NCI-H524 (cell line): ENCODE data around the gene MEX3A.

Experiments used
- DNase-seq, 2 experiments: peaks; one replicate each; lab custom pipeline; 2025; lab: John Stamatoyannopoulos, UW

The MEX3A gene

GRCh38 chr1:156102633-156103511 lies 20.6 kb upstream of the MEX3A start:
- DNase-seq, result no peak

- no peak for DNase-seq
Measured at GRCh38 chr1:156101880-156102279, 19.6 kb upstream of the MEX3A start.

GRCh38 chr1:156100205-156100995 lies 18.1 kb upstream of the MEX3A start:
- no peak for DNase-seq

DNA sequence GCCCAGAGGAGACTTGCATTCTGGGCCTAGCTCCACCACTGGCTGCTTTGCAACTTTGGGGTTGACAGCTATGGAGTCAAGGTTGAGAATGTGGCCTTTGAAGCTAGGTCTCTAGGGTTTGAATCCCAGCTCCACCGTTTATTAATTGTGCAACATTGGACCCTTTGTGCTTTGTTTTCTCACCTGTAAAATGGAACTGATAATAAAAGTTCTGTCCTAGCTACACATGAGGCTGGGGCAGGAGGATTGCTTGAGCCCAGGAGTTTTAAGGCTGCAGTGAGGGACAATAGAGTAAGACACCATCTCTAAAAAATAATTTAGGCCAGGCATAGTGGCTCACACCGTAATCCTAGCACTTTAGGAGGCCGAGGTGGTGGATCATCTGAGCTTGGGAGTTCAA lies 17.0 kb upstream of the MEX3A start:
- DNase-seq, result no peak

DNA sequence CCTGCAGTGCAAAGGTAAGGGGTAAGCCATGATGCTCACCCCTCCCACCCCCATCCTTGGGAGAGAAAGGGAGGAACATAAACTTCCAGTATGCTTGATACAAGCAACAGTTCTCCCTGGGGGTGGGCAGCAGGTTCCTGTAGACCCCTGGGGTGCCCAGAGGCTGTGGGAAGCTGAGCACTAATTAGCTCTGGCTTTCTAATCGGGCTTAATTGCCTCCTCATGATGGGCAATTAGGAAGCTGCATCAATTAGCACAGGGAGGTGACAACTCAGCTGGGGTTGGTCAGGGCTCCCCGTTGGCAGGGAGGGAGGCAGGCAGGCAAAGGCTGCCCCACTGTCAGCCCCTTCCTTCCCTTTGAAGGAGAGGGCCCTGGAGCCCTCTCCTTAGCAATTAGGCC lies 16.5 kb upstream of the MEX3A start:
- no peak for DNase-seq

GRCh38 chr1:156097499-156098178 lies 15.4 kb upstream of the MEX3A start:
- no peak for DNase-seq

DNA sequence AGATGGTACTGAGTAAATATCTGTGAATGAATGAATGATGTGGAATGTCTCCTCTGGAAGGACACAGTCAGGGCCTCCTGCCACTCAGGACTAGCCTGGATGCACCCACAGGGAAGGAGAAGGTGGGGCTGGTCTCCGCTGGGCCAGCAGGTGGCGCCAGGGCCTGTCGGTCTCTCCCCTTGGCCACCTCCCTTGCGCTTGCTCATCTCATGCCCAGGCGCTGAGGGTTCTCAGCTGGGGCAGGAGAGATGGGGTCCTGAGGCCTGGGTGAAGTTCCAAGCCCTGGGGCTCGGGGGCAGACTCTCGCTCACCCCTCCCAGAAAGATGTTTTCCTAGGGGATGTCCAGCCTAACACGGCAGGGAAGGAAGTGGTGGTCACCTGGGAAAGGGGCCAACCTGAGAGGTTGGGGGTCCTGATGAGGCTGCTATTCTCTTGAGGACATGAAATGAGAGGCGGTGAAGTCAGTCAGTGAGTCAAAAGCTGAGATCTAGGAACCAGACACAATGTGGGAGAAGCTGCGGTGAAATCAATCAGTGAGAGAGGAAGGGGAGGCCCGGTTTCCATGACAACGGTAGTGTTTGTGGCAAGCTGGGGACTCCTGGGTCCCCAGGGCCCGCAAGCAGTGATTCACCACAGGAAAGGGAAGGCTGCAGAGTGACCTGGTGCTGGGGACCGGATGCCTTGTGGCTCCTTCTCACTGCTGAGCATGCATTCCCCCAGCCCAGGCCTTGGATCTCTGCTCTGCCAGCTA lies 14.6 kb upstream of the MEX3A start:
- peak; percentile 34 to 47 for DNase-seq

GRCh38 chr1:156095906-156096508 lies 13.7 kb upstream of the MEX3A start:
- DNase-seq, result no peak

GRCh38 chr1:156091610-156092009 lies 9.3 kb upstream of the MEX3A start:
- DNase-seq, result no peak

DNA sequence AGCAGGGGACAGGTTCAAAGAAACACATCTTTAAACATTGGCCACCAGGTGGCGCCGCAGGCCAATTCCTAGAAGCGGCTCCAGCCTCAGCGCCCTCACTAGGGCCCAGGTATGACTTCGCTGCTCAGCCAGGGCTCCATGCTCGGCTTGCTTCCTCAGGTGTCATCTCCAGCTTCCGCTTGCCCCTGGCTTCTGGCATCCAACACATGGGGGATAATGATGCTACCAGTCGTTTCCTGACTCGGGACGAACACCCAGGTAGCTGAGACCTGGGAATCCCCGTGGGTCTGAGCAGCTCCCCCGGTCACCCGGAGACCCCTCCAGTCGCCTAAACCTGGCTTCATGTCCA lies 8.5 kb upstream of the MEX3A start:
- peak; percentile 76 to 83 for DNase-seq

GRCh38 chr1:156090138-156090839 lies 8.0 kb upstream of the MEX3A start:
- DNase-seq, result no peak

- DNase-seq, result peak; percentile 68 to 88
Measured at GRCh38 chr1:156089704-156090103, 7.4 kb upstream of the MEX3A start.

- no peak for DNase-seq
Measured at GRCh38 chr1:156086256-156086662, 4.0 kb upstream of the MEX3A start.

DNA sequence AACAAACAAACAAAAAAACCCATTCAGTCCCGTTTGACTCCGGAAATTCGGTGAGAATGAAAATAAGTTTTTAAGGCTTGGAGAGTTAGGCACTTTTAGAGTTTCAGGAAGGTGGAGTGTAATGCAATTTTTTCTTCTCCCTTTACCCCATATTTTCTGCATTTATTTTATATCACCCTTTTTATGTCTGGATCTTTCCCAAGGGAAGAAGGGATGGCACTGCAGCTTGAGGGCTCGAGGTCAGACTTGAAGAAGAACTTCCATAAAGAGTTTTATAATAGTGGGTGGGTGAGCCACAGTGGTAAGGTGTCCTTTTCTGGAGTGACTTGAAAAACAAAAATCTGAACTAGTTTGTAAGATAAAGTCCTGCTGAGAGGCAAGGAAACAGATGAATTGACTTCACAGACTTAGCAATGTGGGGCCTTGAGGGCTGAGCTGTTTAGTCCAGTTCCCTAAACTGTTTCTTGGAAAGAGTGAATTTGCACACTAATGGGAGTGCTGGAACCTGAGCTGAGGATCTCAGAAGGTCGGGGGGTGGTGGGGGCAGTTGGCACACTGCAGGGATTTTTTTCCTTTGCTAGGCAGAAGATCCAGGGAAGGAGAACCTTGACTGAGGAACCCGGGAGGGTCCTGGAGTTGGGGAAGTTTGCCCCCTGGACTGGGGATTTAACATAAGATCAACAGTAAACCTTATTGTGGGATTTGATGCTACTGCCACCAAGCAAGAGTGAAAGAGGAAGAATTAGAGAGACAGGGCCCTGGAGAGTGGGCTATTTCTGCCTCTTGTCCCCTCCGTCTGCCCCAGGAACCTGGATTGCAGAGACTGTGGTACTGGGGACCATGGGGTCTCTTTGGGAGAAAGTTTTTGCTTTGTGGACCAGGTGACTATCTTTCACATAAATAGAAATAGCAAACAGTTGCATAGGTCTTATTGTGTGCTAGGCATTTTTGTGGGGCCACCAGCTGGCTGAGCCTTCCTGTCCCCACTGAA lies 1.8 kb upstream of the MEX3A start:
- DNase-seq, result no peak

DNA sequence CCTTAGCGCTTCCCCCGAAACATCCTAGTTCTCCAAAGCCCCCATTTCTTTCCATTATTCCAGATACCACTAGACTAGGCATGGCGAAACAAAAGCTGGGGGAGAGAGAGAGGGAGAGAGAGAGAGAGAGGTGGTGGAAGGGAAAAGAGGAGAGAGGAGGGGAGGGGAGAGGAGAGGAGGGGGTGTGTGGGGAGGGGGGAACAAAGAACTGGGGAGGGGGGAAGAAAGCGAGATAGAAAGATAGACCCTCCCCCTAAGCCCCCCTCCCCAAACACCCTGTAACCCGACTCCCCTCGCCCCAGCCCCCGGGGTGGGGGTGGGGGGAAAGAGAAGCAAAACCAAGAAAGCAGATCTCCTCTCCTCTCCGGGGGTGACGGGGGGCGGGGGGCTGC lies 352 bp downstream of the MEX3A start:
- DNase-seq, result peak in 1 of 2 experiments; percentile 41

- DNase-seq, result no peak
Measured at GRCh38 chr1:156081180-156081916, 917 bp downstream of the MEX3A start.

DNA sequence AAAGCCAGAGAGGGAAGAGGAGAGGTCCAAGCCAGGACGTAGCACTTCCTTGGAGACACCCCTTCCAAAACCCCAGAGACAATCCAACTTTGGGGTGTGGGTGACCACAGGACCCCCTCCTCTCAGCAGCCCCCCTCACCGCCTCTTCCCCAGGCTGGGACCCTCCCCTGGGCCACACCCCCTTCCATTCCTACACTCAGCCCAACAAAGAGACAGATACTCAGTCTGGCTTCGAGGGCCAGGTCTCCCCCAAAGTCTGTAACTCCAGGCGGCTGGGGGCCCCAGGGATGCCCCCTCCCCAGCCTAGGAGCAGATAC lies 1.4 kb downstream of the MEX3A start:
- DNase-seq, result no peak

GRCh38 chr1:156080241-156080862 lies 1.9 kb downstream of the MEX3A start:
- no peak for DNase-seq

- DNase-seq, result no peak
Measured at GRCh38 chr1:156079762-156080161, 2.5 kb downstream of the MEX3A start.
